GM12872 (cell line): Measurements from ENCODE around the gene MUC2.
A peak's percentile ranks its signal among the peaks of the same experiment; 100 is the strongest.

Experiments used
- TF ChIP-seq, protein P1 (sequence below): IDR thresholded peaks from 3 replicates; pipeline ENCODE4 v1.5.1; 2011; ENCODE audit warnings: low read depth, mild to moderate bottlenecking, low read length, moderate library complexity; ENCODE audit not compliant: insufficient read depth

MUC2 gene

GRCh38 chr11:1049911-1050580 lies 24.6 kb upstream of the MUC2 start:
- TF ChIP-seq, protein P1, sequence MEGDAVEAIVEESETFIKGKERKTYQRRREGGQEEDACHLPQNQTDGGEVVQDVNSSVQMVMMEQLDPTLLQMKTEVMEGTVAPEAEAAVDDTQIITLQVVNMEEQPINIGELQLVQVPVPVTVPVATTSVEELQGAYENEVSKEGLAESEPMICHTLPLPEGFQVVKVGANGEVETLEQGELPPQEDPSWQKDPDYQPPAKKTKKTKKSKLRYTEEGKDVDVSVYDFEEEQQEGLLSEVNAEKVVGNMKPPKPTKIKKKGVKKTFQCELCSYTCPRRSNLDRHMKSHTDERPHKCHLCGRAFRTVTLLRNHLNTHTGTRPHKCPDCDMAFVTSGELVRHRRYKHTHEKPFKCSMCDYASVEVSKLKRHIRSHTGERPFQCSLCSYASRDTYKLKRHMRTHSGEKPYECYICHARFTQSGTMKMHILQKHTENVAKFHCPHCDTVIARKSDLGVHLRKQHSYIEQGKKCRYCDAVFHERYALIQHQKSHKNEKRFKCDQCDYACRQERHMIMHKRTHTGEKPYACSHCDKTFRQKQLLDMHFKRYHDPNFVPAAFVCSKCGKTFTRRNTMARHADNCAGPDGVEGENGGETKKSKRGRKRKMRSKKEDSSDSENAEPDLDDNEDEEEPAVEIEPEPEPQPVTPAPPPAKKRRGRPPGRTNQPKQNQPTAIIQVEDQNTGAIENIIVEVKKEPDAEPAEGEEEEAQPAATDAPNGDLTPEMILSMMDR = no peak

DNA sequence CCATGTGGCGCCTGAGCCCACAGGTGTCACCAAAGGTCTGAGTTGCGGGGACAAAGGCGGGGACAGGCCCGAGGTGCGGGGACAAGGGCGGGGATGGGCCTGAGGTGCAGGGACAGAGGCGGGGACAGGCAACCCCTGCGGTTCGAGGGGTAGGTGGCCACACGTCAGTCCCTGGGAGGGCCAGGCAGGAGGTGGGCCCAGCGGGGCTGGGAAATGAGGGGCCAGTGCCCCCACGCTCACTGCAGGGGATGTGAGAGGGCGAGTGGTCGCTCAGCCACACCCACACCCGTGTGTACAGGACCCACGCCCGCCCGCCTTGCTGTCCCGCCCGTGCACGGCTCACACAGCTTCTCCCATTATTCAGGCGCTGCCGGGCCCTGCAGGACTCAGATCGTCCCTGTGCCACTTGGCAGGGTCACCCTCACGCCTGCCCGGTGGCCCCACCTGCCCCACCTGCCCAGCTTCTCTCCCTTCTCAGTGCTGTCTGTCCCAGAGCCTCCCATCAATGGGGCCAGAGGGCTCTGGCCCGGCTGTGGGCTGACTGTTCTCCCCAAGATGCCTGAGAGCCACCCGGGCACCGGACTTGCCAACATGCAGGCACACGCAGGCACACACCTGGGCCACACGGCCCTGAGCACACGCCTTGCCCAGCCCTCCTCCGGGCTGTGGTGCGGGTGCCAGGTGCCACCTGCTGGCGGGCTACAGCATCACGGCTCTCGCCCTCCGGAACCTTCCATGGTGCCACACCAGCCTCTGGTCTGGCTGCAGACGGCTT lies 23.9 kb upstream of the MUC2 start:
- TF ChIP-seq, protein P1 = peak; percentile 97

DNA sequence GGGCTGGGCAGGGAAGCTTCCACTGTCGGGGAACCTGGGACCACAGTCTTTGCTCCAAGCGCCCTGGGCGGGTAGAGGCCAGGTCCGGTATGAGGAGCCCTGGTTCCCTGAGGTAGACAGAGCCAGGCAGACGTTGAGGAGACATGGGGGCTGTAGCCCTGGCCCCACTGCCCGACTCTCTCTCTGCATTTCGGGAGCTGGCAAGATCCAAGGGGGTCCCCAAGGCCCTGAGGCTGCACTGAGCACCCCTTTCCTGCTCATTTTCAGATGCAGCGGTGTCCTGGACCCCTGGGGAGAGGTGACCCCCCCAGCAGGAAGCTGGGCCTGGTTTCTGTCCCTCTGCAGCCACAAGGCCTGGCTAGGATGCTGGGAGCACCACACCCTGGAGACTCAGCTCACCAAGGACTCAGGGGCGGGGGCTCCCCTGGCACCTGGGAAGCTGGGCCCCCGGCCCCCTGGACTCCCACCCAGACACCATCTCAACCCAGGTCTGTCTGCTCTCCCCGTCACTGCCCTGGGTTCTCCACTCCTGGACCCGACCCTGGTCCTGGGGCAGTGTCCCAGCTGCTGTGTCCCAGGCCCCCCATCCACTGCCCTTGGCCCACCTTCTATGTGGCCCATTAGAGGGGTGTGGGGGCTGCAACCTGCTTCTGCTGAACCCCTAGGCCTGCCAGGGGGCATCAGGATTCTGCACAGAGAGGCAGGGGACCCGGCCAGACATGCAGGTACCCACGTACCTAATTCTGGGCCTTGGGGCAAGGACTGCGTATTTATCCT lies 23.1 kb upstream of the MUC2 start:
- TF ChIP-seq, protein P1 = no peak

- TF ChIP-seq, protein P1 = no peak
These were observed 22.3 kb upstream of the MUC2 start for GRCh38 chr11:1052133-1053011.

- TF ChIP-seq, protein P1 = no peak
These were observed 21.4 kb upstream of the MUC2 start for GRCh38 chr11:1053121-1053901.

- TF ChIP-seq, protein P1 = no peak
These were observed 20.2 kb upstream of the MUC2 start for GRCh38 chr11:1054143-1055108.
